Right cardiac atrium (tissue), 5 donors: ENCODE results near the gene BEX4. TPM values are rescaled to one million over a fixed set of nuclear protein-coding genes. Genes with fewer than 3 reads are reported as not detected.
A peak's percentile ranks its signal among the peaks of the same experiment; 100 is the strongest.
"Not testable (repeated sequence)": the region's sequence is repeated elsewhere in the genome, so short reads cannot be mapped to it uniquely, and the experiment has no call there.

Experiments
- ATAC-seq, 2 donors: fragments of 200-7000 bp; cut with Tn5 transposase; one replicate each; pipeline versions ENCODE4 v1.8.0 to v1.9.1; 2020; ENCODE audit warnings: moderate library complexity in 2 of 2, mild to moderate bottlenecking in 1 of 2
- DNase-seq, 3 donors: peaks; one replicate each; pipeline ENCODE4 v3.0.0-alpha.2; 2020
- H3K27ac ChIP-seq: one replicate; pipeline ENCODE4 v1.5.1; 2013; ENCODE audit warnings: mild to moderate bottlenecking, low read length, control low read depth, moderate library complexity
- H3K27me3 ChIP-seq: one replicate; pipeline ENCODE4 v1.6.1; 2013; ENCODE audit not compliant: control insufficient read depth, insufficient read depth
- H3K4me1 ChIP-seq: one replicate; pipeline ENCODE4 v1.6.1; 2013; ENCODE audit warnings: low read length; ENCODE audit not compliant: control insufficient read depth, insufficient read depth
- H3K4me3 ChIP-seq: one replicate; pipeline ENCODE4 v1.5.1; 2013; ENCODE audit warnings: low read length, control low read depth
- H3K9me3 ChIP-seq: one replicate; pipeline ENCODE4 v1.6.1; 2013; ENCODE audit warnings: low read length; ENCODE audit not compliant: control insufficient read depth
- WGBS: extraction: QIAGEN DNeasy Blood & Tissue Kit; methylation state at CpG from one replicate; pipeline ENCODE4 v1.1.7; 2013; 5-methylcytosine and 5-hydroxymethylcytosine counted together
- intact Hi-C, 4 donors: fragments of 100-400 bp; cut with DNase I; formaldehyde crosslinking; loops; one replicate each; pipeline versions ENCODE4 v1.11.0 to v1.14.0; 2022 to 2023
- long read RNA-seq, 4 donors: library from polyadenylated mRNA; unstranded; transcript quantifications; one replicate each; pipeline ENCODE4 v2.0.0, GENCODE V29; 2020 to 2021
- polyA plus RNA-seq: library from polyadenylated mRNA; stranded (reverse); fragments of 200-250 nt; gene quantifications from one replicate; pipeline ENCODE4 v1.2.3, GENCODE V29; 2013
- total RNA-seq, 4 donors: library from RNA; stranded (reverse); fragmentation: NEBNext Ultra II Directional; extraction: Animal tissue kit (Norgen Biotek cat#: 25700); gene quantifications; one replicate each; pipeline ENCODE4 v1.2.1, GENCODE V29; 2021
- donor health status: healthy with polysubstance abuse.
- donor health status: DM: no; HTN: yes; CAD: no.
- donor health status: DM: no; HTN: no; CAD: no.
- donor health status: DM: no; HTN: yes; CAD: no; lungs with severe emphysema.
- donor health status: DM: yes; HTN: yes; CAD: no.

Gene BEX4
- total RNA-seq (10 to 100 TPM; 62.9 to 94.0 (median 79.7) TPM), polyA plus RNA-seq (141 TPM)
- long read RNA-seq, donor 1, transcript BEX4-202 (3 exons, 1,328 nt), result major isoform, 93 of 98 reads
- long read RNA-seq, donor 1, partial matches to known transcripts, result 0 of 98 reads
- long read RNA-seq, donor 1, other reads (novel, unspliced or antisense), result 4 of 98 reads
- long read RNA-seq, donor 2, transcript BEX4-202 (3 exons, 1,328 nt), result major isoform, 57 of 74 reads
- long read RNA-seq, donor 2, partial matches to known transcripts, result 1 of 74 reads
- long read RNA-seq, donor 2, other reads (novel, unspliced or antisense), result 16 of 74 reads
- long read RNA-seq, donor 3, transcript BEX4-202 (3 exons, 1,328 nt), result major isoform, 251 of 298 reads
- long read RNA-seq, donor 3, transcript BEX4-201 (2 exons, 1,066 nt), result minor isoform, 9 of 298 reads
- long read RNA-seq, donor 3, partial matches to known transcripts, result 33 of 298 reads
- long read RNA-seq, donor 3, other reads (novel, unspliced or antisense), result 5 of 298 reads
- long read RNA-seq, donor 4, transcript BEX4-202 (3 exons, 1,328 nt), result major isoform, 66 of 82 reads
- long read RNA-seq, donor 4, partial matches to known transcripts, result 1 of 82 reads
- long read RNA-seq, donor 4, other reads (novel, unspliced or antisense), result 14 of 82 reads

GRCh38 chrX:103214870-103215424, at the start of gene BEX4:
BEX4 (plus strand) TSS chrX:103215108; CDS start chrX:103216154, 1,046 bp downstream.
- peak; percentile 99 for ATAC-seq
- no peaks in the 10 kb centered on the region for H3K27me3 ChIP-seq
- under 1% methylated on average over 45 of the region's 45 CpGs for WGBS
- intact Hi-C loops, result loop anchor here in 1 of 4 donors (5.0 kb wide), 1 partner anchor 37 kb away; no protein-coding TSS in a partner anchor
- H3K9me3 ChIP-seq, result no peaks in the 10 kb centered on the region
- H3K27ac ChIP-seq, result peak within 1 kb of the TSS; percentile 68
- H3K4me3 ChIP-seq, result peak within 1 kb of the TSS; percentile 78
- DNase-seq, result peak; percentile 83 to 94 (median 92)
- H3K4me1 ChIP-seq, result no peaks in the 10 kb centered on the region

DNA sequence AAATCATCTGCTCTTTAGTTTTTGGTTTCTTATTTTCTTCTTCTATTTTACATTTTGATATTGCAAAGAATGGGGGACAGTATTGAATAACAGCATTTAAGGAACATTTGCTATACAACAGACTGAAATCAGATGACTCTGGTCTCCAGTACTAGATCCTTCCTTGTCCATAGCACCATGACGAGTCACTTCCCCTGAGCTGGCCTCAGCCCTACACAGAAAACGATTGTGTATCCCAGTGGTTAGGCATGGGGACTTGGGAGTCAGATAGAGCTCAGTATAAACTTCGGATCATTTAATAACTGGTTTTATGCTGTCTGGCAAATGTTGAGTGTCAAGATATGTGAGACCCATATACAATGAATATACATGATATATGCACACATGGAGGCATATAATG, 44.7 kb upstream of the BEX4 start:
- intact Hi-C loops, result loop anchor here in 1 of 4 donors (10.0 kb wide), 1 partner anchor 225 kb away; no protein-coding TSS in a partner anchor
- 69% methylated on average over 3 of the region's 3 CpGs for WGBS
- Histone ChIP-seq H3K27ac (no peak overlapping the region), H3K4me3 (no peak overlapping the region), H3K27me3 (no peaks in the 10 kb centered on the region), H3K9me3 (no peaks in the 10 kb centered on the region), H3K4me1 (no peaks in the 10 kb centered on the region)
- ATAC-seq, result no peak
- no peak for DNase-seq

GRCh38 chrX:103171353-103171752, 43.6 kb upstream of the BEX4 start:
- no peaks in the 10 kb centered on the region for H3K4me1 ChIP-seq
- 67% methylated on average over 2 of the region's 2 CpGs for WGBS

GRCh38 chrX:103175256-103175655, 39.7 kb upstream of the BEX4 start:
- not testable (repeated sequence) for H3K9me3 ChIP-seq, H3K4me3 ChIP-seq, DNase-seq, H3K27me3 ChIP-seq, ATAC-seq, H3K27ac ChIP-seq, H3K4me1 ChIP-seq
- intact Hi-C loops, result loop anchor here in 2 of 4 donors (5.0 to 10.0 kb wide), 2 partner anchors 223 to 230 kb away; no protein-coding TSS in a partner anchor
- WGBS, result 88% methylated on average over 2 of the region's 2 CpGs

More at GRCh38 chrX:103171353-103171752, 43.6 kb upstream of the BEX4 start:
- Histone ChIP-seq H3K9me3 (no peaks in the 10 kb centered on the region), H3K27ac (no peak overlapping the region), H3K4me3 (no peak overlapping the region), H3K27me3 (no peaks in the 10 kb centered on the region)
- intact Hi-C loops, result loop anchor here in 1 of 4 donors (10.0 kb wide), 1 partner anchor 227 kb away; no protein-coding TSS in a partner anchor
- no peak for DNase-seq
- ATAC-seq, result no peak

- Histone ChIP-seq H3K27ac (no peak overlapping the region), H3K4me3 (no peak overlapping the region), H3K27me3 (no peaks in the 10 kb centered on the region), H3K9me3 (no peaks in the 10 kb centered on the region), H3K4me1 (no peaks in the 10 kb centered on the region)
- WGBS, result 12% methylated on average over 11 of the region's 11 CpGs
- DNase-seq (peak; percentile 40 to 79 (median 67)), ATAC-seq (peak in 1 of 2 donors; percentile 37)
- intact Hi-C loops, result loop anchor here in 2 of 4 donors (5.0 to 10.0 kb wide), 2 partner anchors 224 to 231 kb away; no protein-coding TSS in a partner anchor
These were observed 38.8 kb upstream of the BEX4 start for GRCh38 chrX:103175944-103176753.

DNA sequence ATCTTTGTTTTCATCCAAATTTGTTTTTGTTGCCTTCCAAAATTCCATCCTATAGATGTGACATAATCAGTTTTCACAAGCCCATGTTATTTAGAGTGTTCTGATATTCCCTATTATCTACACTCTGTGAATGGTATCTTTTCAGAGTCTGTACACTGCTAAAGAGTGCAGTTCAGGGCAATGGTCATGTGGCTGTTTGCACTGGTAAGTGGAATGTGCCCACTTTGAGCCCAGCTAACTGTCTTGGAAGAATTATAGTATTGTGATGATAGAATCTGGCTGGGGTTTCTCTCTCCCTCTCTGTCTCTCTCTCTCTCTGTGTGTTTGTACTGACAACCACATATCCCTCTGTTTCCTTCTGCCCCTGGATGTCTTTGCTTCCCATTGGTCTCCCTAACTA, 37.4 kb upstream of the BEX4 start:
- H3K27ac ChIP-seq, result no peak overlapping the region
- no peaks in the 10 kb centered on the region for H3K27me3 ChIP-seq
- H3K9me3 ChIP-seq, result no peaks in the 10 kb centered on the region
- DNase-seq (no peak), ATAC-seq (no peak)
- no peak overlapping the region for H3K4me3 ChIP-seq
- intact Hi-C loops, result loop anchor here in 2 of 4 donors (5.0 to 10.0 kb wide), 2 partner anchors 225 to 233 kb away; no protein-coding TSS in a partner anchor
- H3K4me1 ChIP-seq, result no peaks in the 10 kb centered on the region

- ATAC-seq, result no peak
These were observed 31.0 kb upstream of the BEX4 start for GRCh38 chrX:103183912-103184311.

GRCh38 chrX:103187953-103188475, 26.9 kb upstream of the BEX4 start:
- 89% methylated on average over 1 of the region's 1 CpG for WGBS
- intact Hi-C loops, result no loop called here
- no peaks in the 10 kb centered on the region for H3K27me3 ChIP-seq

More at GRCh38 chrX:103183912-103184311, 31.0 kb upstream of the BEX4 start:
- intact Hi-C loops, result no loop called here
- Histone ChIP-seq H3K27ac (no peak overlapping the region), H3K4me1 (no peaks in the 10 kb centered on the region), H3K27me3 (no peaks in the 10 kb centered on the region), H3K4me3 (no peak overlapping the region), H3K9me3 (no peaks in the 10 kb centered on the region)
- no peak for DNase-seq
- WGBS, result 40% methylated on average over 9 of the region's 9 CpGs

DNA sequence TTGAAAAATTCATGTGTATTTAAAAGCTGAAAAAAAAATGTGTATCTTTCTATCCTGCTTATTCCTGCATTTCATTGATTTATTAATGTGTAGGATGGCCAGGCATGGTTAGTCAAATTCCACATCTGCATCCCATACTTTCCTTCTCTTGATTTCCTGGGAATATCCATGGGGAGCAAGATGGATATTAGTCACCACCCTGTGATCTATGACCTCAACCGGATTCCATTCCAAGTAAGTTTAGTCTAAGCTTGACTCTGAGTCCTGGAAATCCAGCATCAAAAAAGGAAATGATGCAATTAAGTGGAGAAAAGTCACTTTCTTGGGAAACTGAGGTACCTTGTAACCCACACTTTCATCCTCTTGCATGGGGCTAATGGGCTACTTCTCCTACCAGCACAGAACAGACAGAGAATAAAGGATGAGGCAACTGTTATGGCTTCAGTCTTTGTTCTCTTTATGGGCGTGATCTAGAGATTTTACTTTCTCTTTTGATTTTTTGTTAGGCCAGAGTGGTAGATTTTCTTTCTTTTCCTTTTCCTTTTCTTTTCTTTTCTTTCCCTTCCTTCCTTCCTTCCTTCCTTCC, 17.1 kb upstream of the BEX4 start:
- no peak overlapping the region for H3K4me3 ChIP-seq
- H3K9me3 ChIP-seq, result no peaks in the 10 kb centered on the region
- no peak for ATAC-seq
- intact Hi-C loops, result no loop called here
- no peaks in the 10 kb centered on the region for H3K4me1 ChIP-seq
- no peak for DNase-seq
- 70% methylated on average over 2 of the region's 2 CpGs for WGBS
- no peak overlapping the region for H3K27ac ChIP-seq
- no peaks in the 10 kb centered on the region for H3K27me3 ChIP-seq

More at GRCh38 chrX:103187953-103188475, 26.9 kb upstream of the BEX4 start:
- H3K4me3 ChIP-seq, result no peak overlapping the region
- no peaks in the 10 kb centered on the region for H3K4me1 ChIP-seq
- ATAC-seq, result no peak
- DNase-seq, result no peak
- H3K27ac ChIP-seq, result no peak overlapping the region
- no peaks in the 10 kb centered on the region for H3K9me3 ChIP-seq

DNA sequence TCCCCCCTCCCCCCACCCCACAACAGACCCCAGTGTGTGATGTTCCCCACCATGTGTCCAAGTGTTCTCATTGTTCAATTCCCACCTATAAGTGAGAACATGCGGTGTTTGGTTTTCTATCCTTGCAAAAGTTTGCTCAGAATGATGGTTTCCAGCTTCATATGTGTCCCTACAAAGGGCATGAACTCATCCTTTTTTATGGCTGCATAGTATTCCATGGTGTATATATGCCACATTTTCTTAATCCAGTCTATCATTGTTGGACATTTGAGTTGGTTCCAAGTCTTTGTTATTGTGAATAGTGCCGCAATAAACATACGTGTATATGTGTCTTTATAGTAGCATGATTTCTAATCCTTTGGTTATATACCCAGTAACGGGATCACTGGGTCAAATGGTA, 16.2 kb upstream of the BEX4 start:
- H3K27me3 ChIP-seq, H3K4me1 ChIP-seq, H3K27ac ChIP-seq, H3K4me3 ChIP-seq, H3K9me3 ChIP-seq, intact Hi-C loops, ATAC-seq, DNase-seq: not testable (repeated sequence)
- WGBS, result 98% methylated on average over 4 of the region's 4 CpGs
